Ishikawa (cell line): ENCODE results near the gene SLC27A2.

Experiments used
- CEBPB ChIP-seq: IDR thresholded peaks from 2 replicates; pipeline ENCODE4 v1.6.1; 2012
- EP300 ChIP-seq: IDR thresholded peaks from 2 replicates; pipeline ENCODE4 v1.6.1; 2012; ENCODE audit warnings: borderline replicate concordance
- FOXM1 ChIP-seq: IDR thresholded peaks from 2 replicates; pipeline ENCODE4 v1.6.1; 2012; ENCODE audit warnings: low read depth, borderline replicate concordance
- RAD21 ChIP-seq: IDR thresholded peaks from 2 replicates; pipeline ENCODE4 v1.6.1; 2012; ENCODE audit warnings: low read depth
- YY1 ChIP-seq: IDR thresholded peaks from 2 replicates; pipeline ENCODE4 v1.6.1; 2012; ENCODE audit warnings: low read depth
- ZBTB7A ChIP-seq: IDR thresholded peaks from 2 replicates; pipeline ENCODE4 v1.6.1; 2012; ENCODE audit warnings: low read depth

DNA sequence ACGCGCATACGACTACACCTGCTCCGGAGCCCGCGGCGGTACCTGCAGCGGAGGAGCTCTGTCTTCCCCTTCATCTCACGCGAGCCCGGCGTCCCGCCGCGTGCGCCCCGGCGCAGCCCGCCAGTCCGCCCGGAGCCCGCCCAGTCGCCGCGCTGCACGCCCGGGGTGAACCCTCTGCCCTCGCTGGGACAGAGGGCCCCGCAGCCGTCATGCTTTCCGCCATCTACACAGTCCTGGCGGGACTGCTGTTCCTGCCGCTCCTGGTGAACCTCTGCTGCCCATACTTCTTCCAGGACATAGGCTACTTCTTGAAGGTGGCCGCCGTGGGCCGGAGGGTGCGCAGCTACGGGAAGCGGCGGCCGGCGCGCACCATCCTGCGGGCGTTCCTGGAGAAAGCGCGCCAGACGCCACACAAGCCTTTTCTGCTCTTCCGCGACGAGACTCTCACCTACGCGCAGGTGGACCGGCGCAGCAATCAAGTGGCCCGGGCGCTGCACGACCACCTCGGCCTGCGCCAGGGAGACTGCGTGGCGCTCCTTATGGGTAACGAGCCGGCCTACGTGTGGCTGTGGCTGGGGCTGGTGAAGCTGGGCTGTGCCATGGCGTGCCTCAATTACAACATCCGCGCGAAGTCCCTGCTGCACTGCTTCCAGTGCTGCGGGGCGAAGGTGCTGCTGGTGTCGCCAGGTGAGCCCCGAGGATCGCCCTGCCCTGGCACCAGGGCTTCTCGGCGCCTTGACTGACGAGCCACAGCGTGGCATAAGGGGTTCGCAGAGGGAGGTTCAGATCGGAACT, 420 bp downstream of the SLC27A2 start:
- TF ChIP-seq YY1 (no peak; the same call in 1 of the 2 replicates), CEBPB (no peak), ZBTB7A (no peak), FOXM1 (no peak), EP300 (no peak), RAD21 (no peak)
